NCI-H1417 (cell line): Measurements from ENCODE around the gene NELL2.
"Not testable (repeated sequence)": the region's sequence is repeated elsewhere in the genome, so short reads cannot be mapped to it uniquely, and the experiment has no call there.

Experiments used
- DNase-seq, 3 experiments: peaks; one replicate each; lab custom pipeline; 2025; lab: John Stamatoyannopoulos, UW

NELL2 gene

DNA sequence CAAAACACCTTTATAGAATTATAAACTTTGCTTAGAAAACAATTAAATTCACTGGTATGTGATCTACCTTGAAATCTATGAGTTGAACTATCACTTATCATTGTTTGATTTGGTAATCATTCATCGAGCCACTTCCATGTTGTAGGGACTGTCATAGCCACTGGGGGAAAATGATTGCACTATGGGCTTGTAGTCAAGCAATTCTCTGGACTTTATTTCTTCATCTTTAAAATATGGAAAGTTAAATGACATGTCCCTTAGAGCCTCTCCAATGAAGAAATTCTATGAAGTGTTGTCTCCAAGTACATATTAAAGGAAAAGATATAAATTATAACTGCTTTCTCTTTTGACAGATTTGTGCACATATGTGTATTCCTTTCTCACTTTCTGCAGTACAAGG lies 97.3 kb downstream of the NELL2 start:
- DNase-seq: no peak

DNA sequence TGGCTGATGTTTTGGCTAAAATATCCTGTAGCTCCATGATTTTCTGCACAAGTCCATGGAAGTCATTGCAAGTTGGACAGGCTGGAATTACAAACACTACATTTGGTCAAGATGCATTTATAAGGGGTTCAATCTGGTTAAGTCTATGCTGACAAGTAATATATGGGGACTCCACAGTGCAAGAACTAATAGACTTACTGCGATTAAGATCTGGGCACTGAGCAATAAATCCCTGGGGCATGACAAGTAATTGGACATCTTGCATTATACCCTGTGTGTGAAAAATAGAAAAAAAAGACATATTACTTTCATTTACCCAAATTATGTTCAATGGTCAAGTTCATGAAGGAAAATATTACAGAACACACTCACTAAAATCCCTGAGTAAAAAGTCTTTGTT lies 99.1 kb downstream of the NELL2 start:
- no peak for DNase-seq

DNA sequence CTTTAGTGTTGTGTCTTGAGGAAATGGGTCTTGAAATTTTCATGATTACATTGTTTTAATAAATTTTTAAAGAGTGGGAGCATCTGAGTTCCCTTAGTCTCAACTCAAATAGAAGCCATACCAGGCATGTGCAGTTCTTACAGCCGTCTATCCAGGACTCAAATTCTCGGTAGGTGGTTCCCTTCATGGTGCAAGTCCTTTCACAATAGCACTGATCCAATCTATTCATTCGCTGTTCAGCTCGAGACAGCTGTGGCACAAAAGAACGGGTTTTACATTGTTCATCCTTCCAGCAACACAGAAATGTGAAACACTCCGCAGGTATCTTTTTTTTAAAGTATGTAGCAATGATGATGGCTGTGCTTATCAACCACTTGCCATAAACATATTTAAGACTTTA lies 100.2 kb downstream of the NELL2 start:
- DNase-seq: peak in 1 of 3 experiments; percentile 14

DNA sequence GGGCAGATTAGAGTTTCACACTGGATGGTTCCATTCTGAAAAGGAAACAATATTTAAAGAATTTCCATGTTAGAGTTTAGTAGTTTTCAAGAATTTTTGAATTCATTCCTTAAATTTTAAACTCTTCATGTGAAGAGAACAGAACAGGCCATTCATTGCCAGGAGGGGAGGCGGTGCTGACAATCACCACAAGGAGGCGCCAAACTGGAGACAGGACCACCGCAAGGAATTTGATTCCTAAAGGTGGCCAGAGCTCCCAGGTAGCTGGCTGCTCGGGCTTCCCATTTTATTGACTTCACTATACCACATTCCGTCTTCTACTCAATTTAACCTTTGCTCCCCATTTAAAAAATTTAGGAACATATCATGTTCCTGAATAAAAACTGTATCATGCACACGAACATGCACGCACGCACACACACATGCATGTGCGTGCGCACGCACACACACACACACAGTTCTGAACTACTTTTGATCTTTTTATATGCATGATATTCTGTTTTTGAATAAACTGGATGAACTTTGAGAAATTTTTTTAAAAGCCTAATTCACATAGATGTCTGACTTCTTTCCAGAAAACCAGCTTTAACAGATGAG lies 101.2 kb downstream of the NELL2 start:
- DNase-seq: peak in 1 of 3 experiments; percentile 17

- DNase-seq: no peak
Measured at GRCh38 chr12:44771485-44772021, 104.6 kb downstream of the NELL2 start.

DNA sequence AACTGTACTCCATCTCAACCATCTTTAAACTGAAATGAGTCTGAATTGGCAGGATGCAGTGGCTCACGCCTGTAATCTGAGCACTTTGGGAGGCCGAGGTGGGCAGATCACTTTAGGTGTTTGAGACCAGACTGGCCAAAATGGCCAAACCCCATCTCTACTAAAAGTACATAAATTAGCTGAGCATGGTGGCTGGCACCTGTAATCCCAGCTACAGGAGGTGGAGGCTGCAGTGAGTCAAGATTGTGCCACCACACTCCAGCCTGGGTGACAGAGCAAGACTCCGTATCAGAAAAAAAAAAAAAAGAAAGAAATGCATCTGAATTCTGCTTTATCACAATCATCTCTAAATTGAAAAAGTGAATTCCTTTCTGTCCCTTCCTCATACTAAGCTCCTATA lies 110.3 kb downstream of the NELL2 start:
- no peak for DNase-seq

DNA sequence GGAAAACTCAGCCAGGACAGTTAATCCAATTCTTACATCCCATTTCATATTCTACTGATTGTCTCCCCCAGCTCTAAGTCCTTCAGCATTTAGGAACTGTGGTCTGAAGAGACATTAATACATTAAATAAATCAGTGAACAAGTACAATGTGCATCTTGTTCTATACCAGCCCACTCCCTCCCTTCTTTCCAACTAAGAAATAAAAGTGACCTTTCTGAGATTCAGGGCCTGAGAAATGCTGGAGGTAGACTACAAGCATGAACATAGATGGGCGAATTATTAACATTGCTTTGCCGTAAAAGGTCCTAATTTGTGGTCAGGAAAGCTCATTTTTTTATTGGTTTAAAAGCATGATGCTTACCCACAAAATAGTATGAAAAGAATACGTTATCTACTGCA lies 113.1 kb downstream of the NELL2 start:
- DNase-seq: no peak

GRCh38 chr12:44759289-44759688 lies 116.8 kb downstream of the NELL2 start:
- DNase-seq: no peak

- no peak for DNase-seq
Measured at GRCh38 chr12:44750468-44750867, 125.6 kb downstream of the NELL2 start.

GRCh38 chr12:44749566-44749965 lies 126.5 kb downstream of the NELL2 start:
- DNase-seq: no peak

GRCh38 chr12:44748950-44749468 lies 127.1 kb downstream of the NELL2 start:
- DNase-seq: peak in 1 of 3 experiments; percentile 30

DNA sequence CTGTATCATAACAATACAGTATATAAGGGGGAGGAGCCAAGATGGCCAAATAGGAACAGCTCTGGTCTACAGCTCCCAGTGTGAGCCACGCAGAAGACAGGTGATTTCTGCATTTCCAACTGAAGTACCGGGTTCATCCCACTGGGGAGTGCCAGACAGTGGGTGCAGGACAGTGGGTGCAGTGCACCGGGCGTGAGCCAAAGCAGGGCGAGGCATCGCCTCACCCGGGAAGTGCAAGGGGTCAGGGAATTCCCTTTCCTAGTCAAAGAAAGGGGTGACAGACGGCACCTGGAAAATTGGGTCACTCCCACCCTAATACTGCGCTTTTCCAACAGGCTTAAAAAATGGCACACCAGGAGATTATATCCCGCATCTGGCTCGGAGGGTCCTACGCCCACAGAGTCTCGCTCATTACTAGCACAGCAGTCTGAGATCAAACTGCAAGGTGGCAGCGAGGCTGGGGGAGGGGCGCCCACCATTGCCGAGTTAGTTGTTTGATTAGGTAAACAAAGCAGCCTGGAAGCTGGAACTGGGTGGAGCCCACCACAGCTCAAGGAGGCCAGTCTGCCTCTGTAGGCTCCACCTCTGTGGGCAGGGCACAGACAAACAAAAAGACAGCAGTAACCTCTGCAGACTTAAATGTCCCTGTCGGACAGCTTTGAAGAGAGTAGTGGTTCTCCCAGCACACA lies 134.7 kb downstream of the NELL2 start:
- DNase-seq: not testable (repeated sequence)

DNA sequence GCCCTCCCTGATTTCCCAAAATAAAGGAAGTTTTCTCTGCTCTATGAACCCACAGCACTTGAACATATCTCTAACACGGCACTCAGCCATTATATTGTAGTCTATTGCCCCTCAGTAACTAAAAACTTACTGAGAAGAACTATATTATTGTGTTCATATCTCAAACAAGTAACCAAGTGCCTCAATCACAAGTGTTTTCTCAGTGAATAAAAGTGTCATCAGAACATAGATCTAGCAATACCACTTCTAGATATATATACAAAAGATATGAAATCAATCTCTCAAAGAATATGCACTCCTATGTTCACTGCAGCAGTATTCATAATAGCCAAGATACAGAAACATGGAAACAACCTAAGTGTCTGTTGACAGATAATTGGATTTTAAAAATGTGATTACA lies 138.1 kb downstream of the NELL2 start:
- no peak for DNase-seq

- no peak for DNase-seq
Measured at GRCh38 chr12:44728566-44728965, 147.5 kb downstream of the NELL2 start.

DNA sequence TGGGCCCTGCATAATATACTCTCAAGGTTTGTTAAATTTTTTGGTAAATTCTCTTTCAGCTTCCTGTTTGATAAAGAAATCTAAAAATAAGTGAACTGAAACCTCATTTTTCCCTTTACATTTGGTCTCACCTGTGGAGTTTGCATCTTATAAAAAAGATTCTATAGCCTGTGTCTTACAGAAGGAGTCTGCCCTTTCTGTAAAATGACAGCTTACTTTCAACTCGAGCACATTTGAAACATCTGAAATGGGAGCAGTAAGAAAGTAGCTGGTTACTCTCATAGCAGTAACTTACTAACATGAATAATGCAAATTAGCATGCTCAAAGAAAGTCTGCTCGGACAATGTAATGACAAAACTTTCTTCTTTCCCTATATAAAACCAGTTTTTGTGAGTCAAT lies 155.8 kb downstream of the NELL2 start:
- no peak for DNase-seq

DNA sequence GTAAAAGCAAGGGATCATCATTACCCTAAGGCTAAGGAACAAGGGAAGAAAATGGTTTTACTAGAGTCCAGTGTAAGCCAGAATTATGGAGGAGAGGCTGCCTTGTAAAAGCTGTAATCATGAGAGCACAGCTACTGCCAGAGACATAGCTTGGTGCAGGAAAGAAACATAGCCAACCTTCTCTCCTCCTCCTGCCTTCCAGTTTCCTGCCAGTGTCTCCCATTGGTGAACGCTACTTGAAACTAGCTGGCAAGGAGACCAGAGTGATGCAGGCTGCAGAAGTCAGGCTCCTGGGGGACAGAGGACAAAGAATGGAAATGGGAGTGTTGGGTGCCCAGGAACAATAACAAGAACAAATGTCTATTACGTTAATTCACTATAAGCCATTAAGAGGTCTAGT lies 158.5 kb downstream of the NELL2 start:
- DNase-seq: no peak

DNA sequence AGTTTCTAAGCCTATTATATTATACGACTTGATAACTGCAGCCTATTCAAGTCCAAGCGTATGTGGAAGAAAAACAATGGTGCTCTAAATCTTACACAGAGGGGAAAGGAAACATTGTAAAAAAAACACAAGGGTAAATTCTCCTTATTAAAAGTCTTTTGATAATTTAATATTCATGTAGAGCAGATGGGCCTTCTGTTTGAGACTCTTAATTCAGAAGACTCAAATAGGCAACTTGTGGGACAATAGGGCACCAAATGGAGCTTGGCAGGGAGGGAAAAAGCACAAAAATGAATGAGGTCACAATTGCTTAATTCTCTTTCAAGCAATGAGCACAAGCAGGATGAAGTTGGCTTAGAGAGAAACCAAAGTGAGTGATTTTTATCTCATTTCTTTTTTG lies 159.4 kb downstream of the NELL2 start:
- DNase-seq: peak in 1 of 3 experiments; percentile 29

- no peak for DNase-seq
Measured at GRCh38 chr12:44711736-44712135, 164.4 kb downstream of the NELL2 start.

DNA sequence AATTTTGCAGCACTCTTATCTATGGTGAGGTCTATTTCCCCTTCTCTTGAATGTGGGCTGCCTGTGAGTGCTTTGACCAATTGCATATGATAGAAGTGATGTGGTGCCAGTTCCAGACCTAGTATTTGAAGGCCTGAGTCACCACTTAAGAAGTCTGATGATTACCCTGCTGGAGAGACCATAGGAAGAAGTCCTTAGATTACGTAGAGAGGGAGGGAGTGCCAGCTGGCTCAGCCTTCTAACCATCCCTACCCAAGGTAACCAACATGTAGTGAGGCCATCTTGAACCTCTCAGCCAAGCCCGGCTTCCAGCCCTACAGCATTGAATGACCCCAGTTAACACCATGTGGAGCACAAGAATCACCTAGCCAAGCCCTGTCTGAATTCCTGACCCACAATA lies 166.9 kb downstream of the NELL2 start:
- no peak for DNase-seq

DNA sequence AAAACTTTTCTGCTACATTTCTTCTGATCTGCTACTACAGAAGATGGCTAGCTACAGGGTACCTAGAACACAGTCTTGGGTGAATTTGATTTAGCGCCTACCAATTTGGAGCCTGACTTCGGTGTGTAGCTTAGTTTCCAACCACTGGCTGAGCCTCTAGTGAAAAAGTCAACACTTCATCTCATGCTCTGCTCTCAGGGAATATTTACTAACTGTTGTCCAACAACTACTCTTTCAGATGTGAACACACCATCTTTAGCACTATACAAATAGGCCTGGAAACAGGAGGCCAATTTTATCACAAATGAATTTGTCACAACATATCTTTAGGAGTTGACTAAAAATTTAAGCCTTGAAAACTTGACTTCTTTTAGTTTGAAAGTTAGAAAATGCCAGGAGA lies 167.9 kb downstream of the NELL2 start:
- DNase-seq: no peak

GRCh38 chr12:44703182-44703910 lies 172.8 kb downstream of the NELL2 start:
- DNase-seq: no peak

DNA sequence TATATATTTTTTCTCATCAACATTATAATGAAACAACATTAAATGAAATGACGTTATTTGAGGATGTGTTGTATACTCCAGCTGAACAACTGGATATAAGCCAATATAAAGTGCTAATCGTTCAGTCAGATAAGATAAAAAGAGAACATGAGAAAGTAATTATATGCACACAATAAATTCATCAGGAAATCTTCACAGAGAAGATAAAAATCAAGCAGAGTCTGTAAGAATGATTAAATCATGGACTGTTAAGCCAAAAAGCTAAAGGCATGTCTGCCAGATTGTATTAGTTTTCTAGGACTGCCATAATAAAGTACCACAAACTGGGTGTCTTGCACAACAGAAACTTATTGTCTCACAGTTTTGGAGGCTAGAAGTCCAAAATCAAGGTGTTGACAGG lies 178.6 kb downstream of the NELL2 start:
- no peak for DNase-seq

DNA sequence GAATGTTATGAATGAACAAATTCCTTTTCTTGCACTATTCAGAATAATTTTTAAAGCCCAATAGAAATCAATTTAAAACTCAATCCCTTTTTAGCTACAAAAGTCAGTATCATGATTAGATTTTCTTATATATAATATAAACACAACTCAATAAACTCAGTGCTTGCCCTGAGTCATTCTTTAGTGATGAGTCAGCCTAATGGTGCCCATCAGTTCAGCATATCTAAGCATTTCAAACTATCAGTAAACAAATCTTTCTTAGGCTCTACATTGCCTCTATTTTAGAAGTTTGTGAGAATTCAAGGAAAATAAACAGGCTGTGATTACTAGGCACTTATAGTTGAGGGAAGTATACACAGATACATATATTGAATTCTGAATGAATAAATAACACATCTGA lies 179.6 kb downstream of the NELL2 start:
- DNase-seq: no peak
